ENCODE results near the gene GASK1A.

GRCh38 chr3:42961633-42962032, 17.5 kb upstream of the GASK1A start:
- TF ChIP-seq ZFX (IDR thresholded peaks at IDR 0.05) (no peak), CTCF (conservative IDR thresholded peaks at IDR 0.05) (peak; percentile 62)
